Osteocyte (in vitro differentiated cells): ENCODE data around the gene ARMC2. TPM values are rescaled to one million over a fixed set of nuclear protein-coding genes. Genes with fewer than 3 reads are reported as not detected.
A peak's percentile ranks its signal among the peaks of the same experiment; 100 is the strongest.

ENCODE experiments used
- DNase-seq: peaks from one replicate; pipeline ENCODE4 v3.0.0; 2021; ENCODE audit warnings: mixed read lengths; ENCODE audit not compliant: unreplicated experiment; ENCODE audit errors: extremely low spot score
- H3K27ac Mint-ChIP-seq: one replicate; pipeline ENCODE4 v1.8.0; 2021; ENCODE audit warnings: mild to moderate bottlenecking, mixed read lengths; ENCODE audit not compliant: unreplicated experiment
- H3K27me3 Mint-ChIP-seq: one replicate; pipeline ENCODE4 v1.8.0; 2021; ENCODE audit warnings: mixed read lengths; ENCODE audit not compliant: unreplicated experiment
- H3K36me3 Mint-ChIP-seq: one replicate; pipeline ENCODE4 v1.8.0; 2021; ENCODE audit warnings: mixed read lengths; ENCODE audit not compliant: unreplicated experiment
- H3K4me1 Mint-ChIP-seq: one replicate; pipeline ENCODE4 v1.8.0; 2021; ENCODE audit warnings: mixed read lengths; ENCODE audit not compliant: unreplicated experiment
- H3K4me3 Mint-ChIP-seq: one replicate; pipeline ENCODE4 v1.8.0; 2021; ENCODE audit warnings: mild to moderate bottlenecking, moderate library complexity, mixed read lengths; ENCODE audit not compliant: unreplicated experiment
- H3K9me3 Mint-ChIP-seq: one replicate; pipeline ENCODE4 v1.8.0; 2021; ENCODE audit warnings: mixed read lengths; ENCODE audit not compliant: unreplicated experiment
- CTCF ChIP-seq: fragments of 200-600 bp; sonication (generic); IDR thresholded peaks from 2 replicates; pipeline ENCODE4 v1.5.0; 2021; ENCODE audit warnings: antibody characterized with exemption, mild to moderate bottlenecking, moderate library complexity
- total RNA-seq: library from RNA; stranded (reverse); gene quantifications from 2 replicates; pipeline ENCODE4 v1.2.1, GENCODE V29; 2021

The ARMC2 gene
- total RNA-seq, 1 donor from 2014 or later = 8.3 TPM

- no peak for DNase-seq
- no peak for TF ChIP-seq CTCF
- no peaks in the 10 kb centered on the region for H3K27me3 Mint-ChIP-seq
- H3K4me1 Mint-ChIP-seq = peaks cover 21% of the 10 kb centered on the region
- no peaks in the 10 kb centered on the region for H3K9me3 Mint-ChIP-seq
- no peak overlapping the region for H3K4me3 Mint-ChIP-seq
- peaks cover 2% of the 10 kb centered on the region for H3K36me3 Mint-ChIP-seq
- no peak overlapping the region for H3K27ac Mint-ChIP-seq
Observed at GRCh38 chr6:108944071-108944470, 95.8 kb downstream of the ARMC2 start.

DNA sequence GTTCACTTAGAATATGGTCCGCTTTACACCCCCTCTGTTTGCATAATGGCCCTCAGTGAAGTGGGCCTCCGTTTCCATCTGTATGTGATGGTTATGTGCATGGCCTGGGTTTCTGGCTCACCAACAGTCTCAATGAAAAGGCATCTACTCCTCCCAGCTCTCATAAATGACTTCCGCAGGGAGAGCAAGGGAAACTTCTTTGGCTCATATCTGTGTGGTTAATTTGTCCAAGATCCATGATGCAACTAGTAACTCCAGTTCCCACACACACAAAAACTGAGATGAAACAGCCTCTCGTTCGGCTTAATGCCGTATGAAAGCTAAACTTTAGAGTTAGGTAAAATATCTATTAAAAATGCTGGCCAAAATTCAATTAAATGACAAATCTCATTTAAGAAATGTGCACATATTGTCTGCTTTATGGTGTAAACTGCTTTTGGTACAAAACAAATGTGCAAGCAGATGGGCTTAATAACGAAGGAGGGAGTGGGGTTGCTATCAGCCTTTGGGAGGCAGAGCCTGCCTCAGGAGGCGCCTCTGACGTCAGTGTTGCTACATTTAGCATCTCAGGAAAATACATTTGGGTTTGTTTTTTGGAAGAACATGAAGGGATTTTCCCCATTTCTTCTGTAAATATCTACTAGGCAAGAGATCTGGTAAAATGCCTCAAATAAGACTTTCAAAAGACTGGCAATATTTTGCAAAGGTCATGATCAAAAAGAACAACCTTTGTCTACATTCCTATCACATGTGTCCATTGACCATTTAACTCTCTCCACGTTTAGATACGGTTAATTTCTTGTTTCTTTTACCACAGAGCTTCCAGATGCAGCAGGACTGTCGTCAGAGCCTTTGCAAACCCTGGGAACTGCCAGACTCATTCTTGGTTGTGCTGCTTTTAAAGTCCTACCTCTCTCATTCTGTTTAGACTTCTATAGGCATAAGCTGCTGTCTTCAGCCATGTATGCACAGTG, 96.8 kb downstream of the ARMC2 start:
- no peaks in the 10 kb centered on the region for H3K9me3 Mint-ChIP-seq
- H3K4me3 Mint-ChIP-seq = no peak overlapping the region
- no peak for DNase-seq
- TF ChIP-seq CTCF = no peak
- no peaks in the 10 kb centered on the region for H3K27me3 Mint-ChIP-seq
- H3K36me3 Mint-ChIP-seq = no peaks in the 10 kb centered on the region
- H3K4me1 Mint-ChIP-seq = peaks cover 21% of the 10 kb centered on the region
- H3K27ac Mint-ChIP-seq = no peak overlapping the region

DNA sequence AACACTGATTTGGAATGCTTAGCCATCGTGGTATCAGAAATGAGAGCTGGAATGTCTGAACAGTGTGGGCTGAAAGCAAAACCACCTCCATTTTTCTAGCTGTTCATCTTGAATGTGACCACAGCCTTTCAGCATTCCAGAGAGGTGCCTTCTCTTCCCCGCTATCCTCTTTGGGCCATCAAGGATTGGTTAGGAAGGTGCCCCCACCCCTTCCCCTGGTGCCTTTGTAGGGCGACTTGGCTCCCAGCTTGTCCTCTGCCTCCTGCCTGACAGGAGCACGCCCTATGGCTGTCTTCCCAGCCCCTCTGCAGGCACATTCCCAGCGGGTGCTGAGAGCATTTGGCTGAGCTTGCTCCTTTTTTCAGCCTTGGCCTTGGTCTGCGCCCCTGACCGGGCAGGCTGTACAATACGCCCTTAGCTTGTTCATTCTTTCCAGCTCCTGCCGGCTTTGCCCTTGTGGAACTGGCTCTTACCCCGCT, 97.5 kb downstream of the ARMC2 start:
- no peaks in the 10 kb centered on the region for H3K36me3 Mint-ChIP-seq
- no peaks in the 10 kb centered on the region for H3K9me3 Mint-ChIP-seq
- TF ChIP-seq CTCF = no peak
- H3K4me3 Mint-ChIP-seq = no peak overlapping the region
- no peak for DNase-seq
- peaks cover 21% of the 10 kb centered on the region for H3K4me1 Mint-ChIP-seq
- H3K27ac Mint-ChIP-seq = no peak overlapping the region
- H3K27me3 Mint-ChIP-seq = no peaks in the 10 kb centered on the region

DNA sequence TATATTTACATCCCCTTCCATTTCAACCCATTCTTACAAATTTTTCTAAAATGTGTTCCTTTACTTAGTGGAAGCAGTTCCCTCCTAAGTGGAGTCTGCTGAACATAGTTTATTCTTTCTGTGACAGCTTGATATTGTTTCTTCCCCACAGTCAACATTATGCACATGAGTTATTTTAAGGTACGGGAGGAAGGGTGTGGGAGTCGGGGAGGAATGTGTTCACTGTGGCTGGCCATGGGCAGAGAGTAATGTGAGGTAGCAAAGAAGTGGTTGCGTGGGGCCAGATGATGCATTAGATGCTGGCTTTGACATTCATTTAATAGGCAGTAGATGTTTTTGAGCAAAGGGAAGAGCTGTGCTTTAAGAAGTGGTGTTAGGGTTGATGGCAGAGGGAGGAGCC, 98.5 kb downstream of the ARMC2 start:
- no peak for TF ChIP-seq CTCF
- Mint-ChIP-seq H3K4me3 (no peak overlapping the region), H3K9me3 (no peaks in the 10 kb centered on the region), H3K4me1 (peaks cover 21% of the 10 kb centered on the region), H3K36me3 (no peaks in the 10 kb centered on the region), H3K27ac (peak overlapping the region; percentile 12), H3K27me3 (no peaks in the 10 kb centered on the region)
- no peak for DNase-seq

DNA sequence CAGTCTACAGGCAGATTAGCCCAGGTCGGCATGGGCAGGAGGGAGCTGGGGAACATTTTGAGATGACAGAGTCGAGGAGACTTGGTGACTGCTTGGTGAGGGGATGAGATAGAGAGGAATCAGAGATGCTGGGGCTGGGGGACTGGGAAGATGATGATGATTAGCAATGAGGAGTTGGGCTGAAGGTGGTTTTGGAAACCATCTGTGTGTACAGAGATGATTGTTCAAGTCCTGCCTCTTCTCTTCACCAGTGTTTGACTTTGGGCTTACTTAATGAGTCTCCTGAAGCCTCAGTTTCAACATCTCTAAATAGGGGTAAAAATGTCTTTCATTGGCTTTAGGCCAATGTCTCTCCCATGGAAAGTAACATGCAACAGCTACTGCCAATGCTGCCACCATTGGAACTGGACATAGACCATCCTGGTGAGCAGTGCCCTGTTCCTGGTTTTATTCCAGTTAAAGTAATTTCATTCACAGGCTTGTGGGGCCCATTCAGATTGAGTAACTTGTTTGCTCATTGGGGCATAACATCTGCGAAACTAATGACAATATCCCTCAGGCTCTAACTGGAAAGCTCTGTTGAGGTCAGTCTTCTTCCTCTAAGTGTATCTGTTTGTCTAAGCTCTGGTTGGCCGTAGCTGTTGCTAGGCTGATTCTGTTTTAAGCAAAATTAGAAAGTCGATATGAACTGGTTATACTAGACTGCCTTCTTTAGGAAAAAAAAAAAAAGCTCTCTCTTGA, 99.1 kb downstream of the ARMC2 start:
- Mint-ChIP-seq H3K9me3 (no peaks in the 10 kb centered on the region), H3K27ac (peak overlapping the region; percentile 48), H3K4me3 (no peak overlapping the region), H3K4me1 (peaks cover 21% of the 10 kb centered on the region), H3K36me3 (no peaks in the 10 kb centered on the region), H3K27me3 (no peaks in the 10 kb centered on the region)
- no peak for TF ChIP-seq CTCF
- no peak for DNase-seq
